Aorta (tissue), 5 donors: Measurements from ENCODE around the gene BCAT1. TPM values are rescaled to one million over a fixed set of nuclear protein-coding genes. Genes with fewer than 3 reads are reported as not detected.
A peak's percentile ranks its signal among the peaks of the same experiment; 100 is the strongest.
"Not testable (repeated sequence)": the region's sequence is repeated elsewhere in the genome, so short reads cannot be mapped to it uniquely, and the experiment has no call there.

Experiments used
- ATAC-seq: fragments of 200-7000 bp; cut with Tn5 transposase; one replicate; pipeline ENCODE4 v1.9.1; 2022; ENCODE audit warnings: moderate library complexity; ENCODE audit not compliant: low FRiP score
- DNase-seq, 2 donors: peaks; one replicate each; pipeline ENCODE4 v3.0.0-alpha.2; 2020
- H3K27ac ChIP-seq, 2 donors: one replicate each; pipeline ENCODE4 v1.5.1; 2013; ENCODE audit warnings: low read length in 2 of 2, mild to moderate bottlenecking in 2 of 2, moderate library complexity in 2 of 2, control low read depth in 1 of 2, inconsistent platforms in 1 of 2, low read depth in 1 of 2
- H3K27me3 ChIP-seq, 2 donors: one replicate each; pipeline ENCODE4 v1.6.1; 2013; ENCODE audit warnings: control low read depth in 1 of 2, low read length in 1 of 2, mild to moderate bottlenecking in 1 of 2, moderate library complexity in 1 of 2; ENCODE audit not compliant: insufficient read depth in 2 of 2, control insufficient read depth in 1 of 2
- H3K36me3 ChIP-seq, 2 donors: one replicate each; pipeline ENCODE4 v1.6.1; 2013; ENCODE audit warnings: control low read depth in 1 of 2, low read length in 1 of 2, mild to moderate bottlenecking in 1 of 2; ENCODE audit not compliant: insufficient read depth in 2 of 2, control insufficient read depth in 1 of 2
- H3K4me1 ChIP-seq, 2 donors: one replicate each; pipeline ENCODE4 v1.6.1; 2013; ENCODE audit warnings: low read length in 2 of 2, control low read depth in 1 of 2, mild to moderate bottlenecking in 1 of 2, moderate library complexity in 1 of 2; ENCODE audit not compliant: insufficient read depth in 2 of 2, control insufficient read depth in 1 of 2
- H3K4me3 ChIP-seq, 2 donors: one replicate each; pipeline ENCODE4 v1.5.1; 2013; ENCODE audit warnings: low read length in 2 of 2, control low read depth in 1 of 2, mild to moderate bottlenecking in 1 of 2
- H3K9me3 ChIP-seq: one replicate; pipeline ENCODE4 v1.6.1; 2013; ENCODE audit warnings: mild to moderate bottlenecking, low read length; ENCODE audit not compliant: control insufficient read depth
- WGBS, 2 donors: extraction: QIAGEN DNeasy Blood & Tissue Kit; methylation state at CpG; one replicate each; pipeline ENCODE4 v1.1.7; 2013; 5-methylcytosine and 5-hydroxymethylcytosine counted together
- intact Hi-C, 2 donors: fragments of 100-400 bp; cut with DNase I; formaldehyde crosslinking; loops; one replicate each; pipeline versions ENCODE4 v1.14.2 to v1.15.0; 2022
- polyA plus RNA-seq, 2 donors: library from polyadenylated mRNA; stranded (reverse); fragments of 200-250 nt; gene quantifications; one replicate each; pipeline ENCODE4 v1.2.3, GENCODE V29; 2013
- total RNA-seq, 2 donors: library from RNA; stranded (reverse); fragmentation: NEBNext Ultra II Directional; extraction: Animal tissue kit (Norgen Biotek cat#: 25700); gene quantifications; one replicate each; pipeline ENCODE4 v1.2.1, GENCODE V29; 2021
- donor health status: healthy with polysubstance abuse.
- donor health status: Bipolar disorder and iron deficiency.
- donor health status: DM: no; HTN: no; CAD: no.
- donor health status: DM: no; HTN: no; CAD: no.
- donor health status: DM: yes; HTN: yes; CAD: no.

Gene BCAT1
- total and polyA plus RNA-seq, 4 donors, result 3.8 to 47.3 (median 21.8) TPM

GRCh38 chr12:24853588-24853987 is 95.3 kb downstream of the BCAT1 start:
- 82 to 83% methylated on average over 2 of the region's 2 CpGs for WGBS, 2 donors
- Histone ChIP-seq H3K4me1 (no peaks in the 10 kb centered on the region), H3K36me3 (no peaks in the 10 kb centered on the region), H3K27me3 (no peaks in the 10 kb centered on the region), H3K27ac (no peak overlapping the region), H3K9me3 (no peaks in the 10 kb centered on the region), H3K4me3 (no peak overlapping the region)
- no peak for ATAC-seq
- intact Hi-C loops, result no loop called here
- DNase-seq, result no peak

DNA sequence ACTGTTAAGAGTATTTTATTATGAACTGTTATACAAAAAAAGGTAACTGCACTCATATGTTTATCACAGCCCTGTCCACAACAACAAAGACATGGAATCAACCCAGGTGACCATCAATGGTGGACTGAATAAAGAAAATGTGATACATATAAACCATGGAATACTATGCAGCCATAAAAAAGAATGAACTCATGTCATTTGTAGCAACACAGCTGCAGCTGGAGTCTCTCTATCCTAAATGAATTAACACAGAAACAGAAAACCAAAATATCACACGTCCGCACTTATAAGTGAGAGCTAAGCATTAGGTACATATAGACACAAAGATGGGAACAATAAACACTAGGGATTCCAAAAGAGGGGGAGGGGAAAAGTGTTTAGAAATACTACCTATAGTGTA is 95.8 kb downstream of the BCAT1 start:
- 98 to 100% methylated on average over 2 of the region's 2 CpGs for WGBS, 2 donors

DNA sequence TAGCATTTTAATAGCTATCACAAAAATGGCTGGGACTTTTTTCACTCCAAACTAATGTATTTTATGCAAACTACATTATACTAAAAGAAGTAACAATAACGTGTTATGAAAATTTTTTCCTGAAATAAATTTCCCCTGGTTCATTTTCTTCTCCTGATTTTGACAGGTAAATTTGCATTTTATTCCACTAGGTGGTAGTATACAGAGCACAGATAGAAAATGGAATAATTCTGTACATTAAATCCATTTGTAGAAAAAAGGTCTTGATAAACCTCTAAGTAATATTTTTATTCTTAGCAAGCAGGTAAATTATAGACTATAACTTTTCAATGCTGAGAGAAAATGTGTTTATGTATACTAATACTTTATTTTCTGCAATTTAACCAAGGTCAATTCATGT is 96.5 kb downstream of the BCAT1 start:
- intact Hi-C loops, result no loop called here
- Histone ChIP-seq H3K9me3 (no peaks in the 10 kb centered on the region), H3K27me3 (no peaks in the 10 kb centered on the region), H3K4me1 (no peaks in the 10 kb centered on the region), H3K4me3 (no peak overlapping the region), H3K27ac (no peak overlapping the region), H3K36me3 (no peaks in the 10 kb centered on the region)
- 34 to 58% methylated on average over 1 of the region's 1 CpG for WGBS, 2 donors
- DNase-seq (no peak), ATAC-seq (no peak)

More for the DNA sequence above, 95.8 kb downstream of the BCAT1 start:
- ATAC-seq, result no peak
- Histone ChIP-seq H3K4me1 (no peaks in the 10 kb centered on the region), H3K4me3 (no peak overlapping the region), H3K27me3 (no peaks in the 10 kb centered on the region), H3K27ac (no peak overlapping the region), H3K36me3 (no peaks in the 10 kb centered on the region), H3K9me3 (no peaks in the 10 kb centered on the region)
- DNase-seq, result no peak
- intact Hi-C loops, result no loop called here

GRCh38 chr12:24851883-24852282 is 97.0 kb downstream of the BCAT1 start:
- H3K27ac ChIP-seq, H3K4me1 ChIP-seq, H3K9me3 ChIP-seq, H3K4me3 ChIP-seq, intact Hi-C loops, DNase-seq, H3K36me3 ChIP-seq, ATAC-seq, H3K27me3 ChIP-seq: not testable (repeated sequence)
- WGBS, 2 donors, result 76% methylated on average over 2 of the region's 2 CpGs

GRCh38 chr12:24851341-24851740 is 97.6 kb downstream of the BCAT1 start:
- Histone ChIP-seq H3K36me3 (no peaks in the 10 kb centered on the region), H3K4me1 (no peaks in the 10 kb centered on the region), H3K27ac (no peak overlapping the region), H3K27me3 (no peaks in the 10 kb centered on the region), H3K4me3 (no peak overlapping the region), H3K9me3 (no peaks in the 10 kb centered on the region)
- ATAC-seq (no peak), DNase-seq (no peak)
- intact Hi-C loops, result no loop called here
- WGBS, 2 donors, result 97% methylated on average over 3 of the region's 3 CpGs

GRCh38 chr12:24850496-24850895 is 98.4 kb downstream of the BCAT1 start:
- ATAC-seq (no peak), DNase-seq (no peak)
- Histone ChIP-seq H3K27ac (no peak overlapping the region), H3K36me3 (no peaks in the 10 kb centered on the region), H3K9me3 (no peaks in the 10 kb centered on the region), H3K4me1 (no peaks in the 10 kb centered on the region), H3K27me3 (no peaks in the 10 kb centered on the region), H3K4me3 (no peak overlapping the region)
- 76 to 80% methylated on average over 3 of the region's 3 CpGs for WGBS, 2 donors
- intact Hi-C loops, result no loop called here

- intact Hi-C loops, result no loop called here
- 37 to 50% methylated on average over 8 of the region's 8 CpGs for whole genome bisulfite sequencing, 2 donors
- no peaks in the 10 kb centered on the region for H3K4me1 ChIP-seq
- H3K27ac ChIP-seq, result no peak overlapping the region
- no peaks in the 10 kb centered on the region for H3K9me3 ChIP-seq
- no peak for DNase-seq
- no peak overlapping the region for H3K4me3 ChIP-seq
- H3K27me3 ChIP-seq, result no peaks in the 10 kb centered on the region
- ATAC-seq, result no peak
- no peaks in the 10 kb centered on the region for H3K36me3 ChIP-seq
Observed at GRCh38 chr12:24848941-24849477, 99.9 kb downstream of the BCAT1 start.

GRCh38 chr12:24846689-24847088 is 102.2 kb downstream of the BCAT1 start:
- no peak overlapping the region for H3K27ac ChIP-seq
- no peaks in the 10 kb centered on the region for H3K9me3 ChIP-seq
- no peaks in the 10 kb centered on the region for H3K36me3 ChIP-seq
- peaks cover 0 to 2% of the 10 kb centered on the region in 2 donors for H3K4me1 ChIP-seq
- 92 to 95% methylated on average over 2 of the region's 2 CpGs for WGBS, 2 donors
- no peaks in the 10 kb centered on the region for H3K27me3 ChIP-seq
- H3K4me3 ChIP-seq, result no peak overlapping the region
- intact Hi-C loops, result no loop called here
- no peak for ATAC-seq
- DNase-seq, result no peak

- intact Hi-C loops, result no loop called here
- 76% methylated on average over 3 of the region's 3 CpGs for WGBS, 2 donors
- H3K27ac ChIP-seq, result no peak overlapping the region
- DNase-seq (peak in 1 of 2 donors; percentile 50), ATAC-seq (no peak)
- H3K36me3 ChIP-seq, result no peaks in the 10 kb centered on the region
- H3K4me1 ChIP-seq, result peaks cover 0 to 2% of the 10 kb centered on the region in 2 donors
- no peaks in the 10 kb centered on the region for H3K27me3 ChIP-seq
- no peaks in the 10 kb centered on the region for H3K9me3 ChIP-seq
- H3K4me3 ChIP-seq, result no peak overlapping the region
Observed at GRCh38 chr12:24845615-24846014, 103.3 kb downstream of the BCAT1 start.
